DND-41 (cell line): ENCODE data around the gene POLK.

Experiments used
- CTCF ChIP-seq: IDR thresholded peaks from 2 replicates; pipeline ENCODE4 v1.5.1; 2012; ENCODE audit warnings: borderline replicate concordance, low read length, moderate library complexity, mild to moderate bottlenecking; ENCODE audit not compliant: poor library complexity, severe bottlenecking; ENCODE audit errors: extremely low read depth
- EZH2 ChIP-seq: IDR thresholded peaks from 3 replicates; pipeline ENCODE4 v1.6.1; 2012; ENCODE audit warnings: borderline replicate concordance, low read depth, mild to moderate bottlenecking, moderate library complexity, low read length, inconsistent platforms; ENCODE audit not compliant: severe bottlenecking

GRCh38 chr5:75614176-75614575, 102.5 kb downstream of the POLK start:
- TF ChIP-seq CTCF, result no peak
- no peak for TF ChIP-seq EZH2
